Measurements from ENCODE around the gene PGD.
A peak's percentile ranks its signal among the peaks of the same experiment; 100 is the strongest.
"Not testable (repeated sequence)": the region's sequence is repeated elsewhere in the genome, so short reads cannot be mapped to it uniquely, and the experiment has no call there.

The PGD gene

GRCh38 chr1:10399444-10399941 is 629 bp downstream of the PGD start:
- DNase-seq = peak; percentile 27

- DNase-seq = no peak
These were observed 1.1 kb downstream of the PGD start for GRCh38 chr1:10400013-10400412.

GRCh38 chr1:10401281-10401680 is 2.4 kb downstream of the PGD start:
- peak; percentile 40 for DNase-seq

DNA sequence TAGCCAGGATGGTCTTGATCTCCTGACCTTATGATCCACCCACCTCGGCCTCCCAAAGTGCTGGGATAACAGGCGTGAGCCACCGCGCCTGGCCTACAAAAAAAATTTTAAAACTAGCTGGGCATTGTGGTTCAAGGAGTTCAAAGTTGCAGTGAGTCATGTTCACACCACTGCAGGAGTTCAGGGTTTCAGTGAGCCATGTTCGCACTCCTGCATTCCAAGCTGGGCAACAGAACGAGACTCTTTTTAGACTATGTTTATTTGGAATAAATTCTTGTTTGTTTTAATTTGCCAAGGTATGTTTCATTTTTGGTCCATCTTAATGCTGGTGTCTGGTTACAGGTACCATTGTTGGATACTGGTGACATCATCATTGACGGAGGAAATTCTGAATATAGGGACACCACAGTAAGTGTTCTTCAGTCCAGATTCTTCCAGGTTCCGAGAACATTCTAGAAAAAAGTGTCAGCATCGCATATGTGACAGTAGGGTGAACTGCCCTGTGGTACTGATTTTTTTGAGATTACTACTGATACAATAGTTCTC is 3.9 kb downstream of the PGD start:
- DNase-seq = peak; percentile 88

DNA sequence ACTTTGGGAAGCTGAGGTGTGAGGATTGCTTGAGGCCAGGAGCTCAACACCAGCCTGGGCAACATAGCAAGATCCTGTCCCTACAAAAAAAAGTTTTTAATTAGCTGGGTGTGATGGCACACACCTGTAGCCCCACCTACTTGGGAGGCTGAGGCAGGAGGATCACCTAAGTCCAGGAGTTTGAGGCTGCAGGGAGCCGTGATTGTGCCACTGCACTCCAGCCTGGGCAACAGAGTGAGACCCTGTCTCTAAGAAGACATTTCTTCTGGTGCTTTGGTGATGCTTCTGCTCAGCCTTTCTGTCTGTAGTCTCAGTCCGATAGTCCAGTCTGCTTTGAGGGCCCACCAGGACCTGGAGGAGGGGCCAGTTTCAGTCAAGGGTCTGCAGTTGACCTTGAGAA is 8.3 kb downstream of the PGD start:
- DNase-seq = no peak

DNA sequence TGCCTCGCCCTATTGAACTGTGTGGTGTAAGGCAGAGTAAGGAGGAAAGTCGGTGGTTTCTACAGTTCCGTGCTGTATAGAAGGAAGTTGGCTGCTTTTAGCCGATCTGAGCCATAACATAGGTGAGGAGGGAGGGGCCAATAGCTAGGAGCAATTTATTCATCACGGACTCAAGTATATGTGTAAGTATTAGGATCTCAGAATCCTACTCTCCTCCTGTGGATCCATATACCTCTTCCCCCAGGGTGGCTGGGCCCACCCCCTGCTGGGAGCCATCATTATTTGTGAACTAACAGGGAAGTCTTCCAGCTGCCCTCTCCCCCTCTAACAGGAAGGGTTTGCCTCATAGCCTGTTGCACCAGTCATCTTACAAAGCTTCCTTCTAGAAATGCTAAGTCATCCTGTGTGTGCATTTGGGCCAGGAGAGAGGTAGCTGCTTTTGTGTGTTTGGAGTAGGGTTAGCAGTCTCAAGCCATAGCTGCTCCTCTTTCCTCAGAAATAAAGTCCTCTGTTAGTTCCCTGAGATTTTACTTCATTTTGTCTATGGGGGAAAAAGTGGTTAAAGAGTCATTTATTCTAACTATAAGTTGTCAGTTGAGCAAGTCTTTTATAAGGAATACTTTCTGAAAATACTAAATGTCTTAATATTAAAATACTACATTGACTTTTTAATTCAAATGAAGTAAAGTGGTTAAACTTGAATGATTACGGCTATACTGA is 16.5 kb downstream of the PGD start:
- DNase-seq = peak; percentile 13

- DNase-seq = not testable (repeated sequence)
These were observed 17.1 kb downstream of the PGD start for GRCh38 chr1:10415967-10416366.

DNA sequence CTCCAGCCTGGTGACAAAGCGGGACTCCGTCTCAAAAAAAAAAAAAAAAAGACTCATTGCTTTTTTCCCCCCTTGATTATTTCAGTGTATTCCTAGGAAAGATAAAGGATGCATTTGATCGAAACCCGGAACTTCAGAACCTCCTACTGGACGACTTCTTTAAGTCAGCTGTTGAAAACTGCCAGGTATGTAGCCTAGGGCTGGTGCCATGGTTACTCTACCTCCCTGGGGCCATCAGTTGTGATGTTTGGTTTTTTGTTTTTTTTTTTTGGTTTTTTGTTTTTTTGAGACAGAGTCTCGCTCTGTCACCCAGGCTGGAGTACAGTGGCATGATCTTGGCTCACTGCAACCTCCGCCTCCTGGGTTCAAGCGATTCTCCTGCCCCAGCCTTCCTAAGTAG is 19.9 kb downstream of the PGD start:
- DNase-seq = not testable (repeated sequence)

DNA sequence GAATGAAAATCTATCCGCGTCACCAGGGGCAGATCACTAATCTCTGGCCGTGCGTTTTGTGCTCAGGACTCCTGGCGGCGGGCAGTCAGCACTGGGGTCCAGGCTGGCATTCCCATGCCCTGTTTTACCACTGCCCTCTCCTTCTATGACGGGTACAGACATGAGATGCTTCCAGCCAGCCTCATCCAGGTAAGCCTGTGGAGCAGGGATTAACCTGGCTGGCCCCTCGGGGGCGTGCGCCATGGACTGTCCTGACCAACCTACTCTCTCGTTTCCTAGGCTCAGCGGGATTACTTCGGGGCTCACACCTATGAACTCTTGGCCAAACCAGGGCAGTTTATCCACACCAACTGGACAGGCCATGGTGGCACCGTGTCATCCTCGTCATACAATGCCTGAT is 20.5 kb downstream of the PGD start:
- DNase-seq = no peak

GRCh38 chr1:10421637-10422036 is 22.8 kb downstream of the PGD start:
- DNase-seq = no peak

- DNase-seq = peak; percentile 7
These were observed 25.2 kb downstream of the PGD start for GRCh38 chr1:10424034-10424433.

GRCh38 chr1:10424651-10425050 is 25.8 kb downstream of the PGD start:
- no peak for DNase-seq

DNA sequence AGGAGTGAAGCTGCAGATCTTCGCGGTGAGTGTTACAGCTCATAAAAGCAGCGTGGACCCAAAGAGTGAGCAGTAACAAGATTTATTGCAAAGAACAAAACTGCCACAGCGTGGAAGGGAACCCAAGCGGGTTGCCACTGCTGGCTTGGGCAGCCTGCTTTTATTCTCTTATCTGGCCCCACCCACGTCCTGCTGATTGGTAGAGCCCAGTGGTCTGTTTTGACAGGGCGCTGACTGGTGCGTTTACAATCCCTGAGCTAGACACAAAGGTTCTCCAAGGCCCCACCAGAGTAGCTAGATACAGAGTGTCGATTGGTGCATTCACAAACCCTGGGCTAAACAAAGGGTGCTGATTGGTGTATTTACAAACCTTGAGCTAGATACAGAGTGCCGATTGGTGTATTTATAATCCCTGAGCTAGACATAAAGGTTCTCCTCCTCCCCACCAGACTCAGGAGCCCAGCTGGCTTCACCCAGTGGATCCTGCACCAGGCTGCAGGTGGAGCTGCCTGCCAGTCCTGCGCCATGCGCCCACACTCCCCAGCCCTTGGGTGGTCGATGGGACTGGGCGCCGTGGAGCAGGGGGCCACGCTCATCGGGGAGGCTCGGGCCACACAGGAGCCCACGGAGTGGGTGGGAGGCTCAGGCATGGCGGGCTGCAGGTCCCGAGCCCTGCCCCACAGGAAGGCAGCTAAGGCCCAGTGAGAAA is 27.1 kb downstream of the PGD start:
- DNase-seq = not testable (repeated sequence)

DNA sequence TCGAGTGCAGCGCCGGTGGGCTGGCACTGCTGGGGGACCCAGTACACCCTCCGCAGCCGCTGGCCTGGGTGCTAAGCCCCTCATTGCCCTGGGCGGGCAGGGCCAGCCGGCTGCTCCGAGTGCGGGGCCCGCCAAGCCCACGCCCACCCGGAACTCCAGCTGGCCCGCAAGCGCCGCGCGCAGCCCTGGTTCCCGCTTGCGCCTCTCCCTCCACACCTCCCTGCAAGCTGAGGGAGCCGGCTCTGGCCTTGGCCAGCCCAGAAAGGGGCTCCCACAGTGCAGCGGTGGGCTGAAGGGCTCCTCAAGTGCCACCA is 27.6 kb downstream of the PGD start:
- not testable (repeated sequence) for DNase-seq

DNA sequence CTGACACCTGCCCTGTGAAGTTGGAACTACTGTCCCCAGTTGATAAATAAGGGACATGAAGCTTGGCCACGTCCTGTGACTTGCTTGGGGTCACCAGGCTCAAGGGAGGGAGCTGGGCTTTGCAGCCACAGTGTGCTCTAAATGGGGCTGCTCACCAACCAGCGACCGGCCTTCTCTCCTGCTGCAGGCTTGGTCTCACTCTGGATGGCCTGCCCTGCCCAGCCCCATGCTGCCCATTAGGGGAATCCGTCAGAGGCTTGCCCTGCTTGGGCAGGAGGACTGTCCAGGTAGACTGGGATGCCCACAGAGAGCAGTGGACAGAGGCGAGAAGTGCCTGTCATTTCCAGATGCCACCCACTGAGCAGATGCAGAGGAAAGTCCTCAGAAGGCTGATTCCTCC is 30.1 kb downstream of the PGD start:
- DNase-seq = no peak

DNA sequence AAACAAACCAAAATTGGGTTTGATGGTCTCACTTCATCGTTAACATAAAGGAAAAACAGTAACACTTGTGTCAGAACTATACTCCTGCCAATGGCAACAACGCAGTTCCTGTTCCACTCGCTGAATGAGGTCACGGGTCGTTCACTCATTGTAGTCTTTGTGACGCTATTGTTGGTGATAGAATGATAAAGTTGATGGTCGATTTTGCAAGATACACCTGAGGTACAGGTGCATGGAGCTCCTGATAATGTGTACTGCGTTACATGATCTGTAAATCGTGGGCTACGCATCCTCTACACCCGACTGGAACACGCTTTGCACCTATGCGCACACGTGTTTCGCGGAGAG is 31.0 kb downstream of the PGD start:
- DNase-seq = peak; percentile 8

DNA sequence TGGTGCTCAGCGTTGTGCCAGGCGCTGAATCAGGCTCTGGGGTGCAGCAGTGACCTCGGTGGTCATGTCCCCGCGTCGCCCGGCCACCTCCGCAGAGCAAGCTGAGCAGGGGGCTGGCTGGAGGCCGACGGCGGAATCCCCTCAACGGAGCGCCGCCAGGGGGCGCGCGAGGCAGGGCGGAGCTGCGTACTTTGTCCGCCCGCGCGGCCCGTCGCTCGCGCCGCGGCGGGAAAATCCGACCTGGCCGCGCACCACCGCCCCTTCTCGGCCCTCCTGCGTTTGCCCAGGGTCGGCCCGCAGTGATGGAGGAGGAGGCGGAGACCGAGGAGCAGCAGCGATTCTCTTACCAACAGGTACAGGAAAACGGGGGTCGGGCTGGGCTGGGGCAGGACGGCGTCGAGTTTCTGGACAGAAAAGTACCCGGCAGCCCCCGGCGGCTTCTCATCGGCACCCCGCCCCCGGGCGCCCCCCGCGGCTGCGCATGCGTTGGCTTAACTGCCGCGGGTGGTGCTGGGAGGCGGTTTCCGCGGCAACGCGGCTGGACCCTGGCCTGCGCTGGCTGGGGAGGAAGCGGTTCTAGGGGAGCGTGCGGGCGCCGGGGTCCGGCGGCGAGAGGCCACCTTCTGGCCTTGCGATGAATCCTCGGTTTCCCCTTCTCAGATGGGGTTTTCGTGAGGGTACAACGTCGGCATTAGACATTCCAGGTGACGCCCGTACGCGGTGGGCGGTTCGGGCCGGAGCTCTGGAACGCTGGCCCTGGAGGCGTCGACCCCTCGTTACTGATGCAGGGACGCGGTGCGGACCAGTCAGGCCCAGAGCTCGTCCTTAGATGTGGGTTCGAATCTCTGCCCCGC is 31.6 kb downstream of the PGD start, which contains the start of gene CENPS:
Gene CENPS (plus strand): TSS at position 218 of the 854 bp plus-strand sequence. CDS start 85 bp downstream, at position 303.
- peak; percentile 82 for DNase-seq

GRCh38 chr1:10431070-10431730 is 32.3 kb downstream of the PGD start:
- no peak for DNase-seq

- DNase-seq = no peak
These were observed 34.2 kb downstream of the PGD start for GRCh38 chr1:10432910-10433700.

DNA sequence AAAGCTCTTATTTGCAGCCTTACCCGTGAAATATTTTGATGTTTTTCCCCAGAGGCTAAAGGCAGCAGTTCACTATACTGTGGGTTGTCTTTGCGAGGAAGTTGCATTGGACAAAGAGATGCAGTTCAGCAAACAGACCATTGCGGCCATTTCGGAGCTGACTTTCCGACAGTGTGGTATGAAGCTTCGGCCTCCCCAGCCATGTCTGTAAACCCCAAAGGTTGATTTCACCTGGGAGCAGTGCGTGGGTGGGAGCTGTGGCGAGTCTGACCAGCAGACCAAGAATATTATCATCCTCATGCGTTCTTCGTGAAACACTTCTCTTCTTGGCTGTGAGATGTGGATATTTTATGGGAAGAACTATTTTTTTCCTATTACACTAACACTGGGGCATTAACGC is 34.9 kb downstream of the PGD start:
- DNase-seq = no peak

GRCh38 chr1:10434590-10434989 is 35.7 kb downstream of the PGD start:
- no peak for DNase-seq

DNA sequence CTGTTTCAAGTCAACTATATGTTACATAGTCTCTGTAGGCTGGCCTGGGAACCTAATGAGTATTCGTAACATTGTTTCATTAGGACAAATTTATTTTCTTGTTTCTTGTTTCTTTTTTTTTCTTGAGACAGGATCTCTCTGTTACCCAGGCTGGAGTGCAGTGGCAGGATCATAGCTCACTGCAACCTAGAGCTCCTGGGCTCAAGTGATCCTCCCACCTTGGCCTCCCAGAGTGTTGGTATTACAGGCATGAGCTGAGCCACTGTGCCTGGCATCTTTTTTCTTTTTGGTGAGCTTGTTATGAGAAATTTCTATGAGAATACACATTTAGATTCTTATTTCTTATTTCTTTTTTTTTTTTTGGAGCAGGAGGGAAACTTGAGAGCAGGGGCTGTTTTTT is 38.2 kb downstream of the PGD start:
- no peak for DNase-seq

Data from HCEC 1CT (cell line).